ENCODE measurements around the gene ARHGAP24.
"Not testable (repeated sequence)": the region's sequence is repeated elsewhere in the genome, so short reads cannot be mapped to it uniquely, and the experiment has no call there.

Gene ARHGAP24

GRCh38 chr4:85873566-85873965, 398.6 kb downstream of the ARHGAP24 start:
- DNase-seq, result no peak

DNA sequence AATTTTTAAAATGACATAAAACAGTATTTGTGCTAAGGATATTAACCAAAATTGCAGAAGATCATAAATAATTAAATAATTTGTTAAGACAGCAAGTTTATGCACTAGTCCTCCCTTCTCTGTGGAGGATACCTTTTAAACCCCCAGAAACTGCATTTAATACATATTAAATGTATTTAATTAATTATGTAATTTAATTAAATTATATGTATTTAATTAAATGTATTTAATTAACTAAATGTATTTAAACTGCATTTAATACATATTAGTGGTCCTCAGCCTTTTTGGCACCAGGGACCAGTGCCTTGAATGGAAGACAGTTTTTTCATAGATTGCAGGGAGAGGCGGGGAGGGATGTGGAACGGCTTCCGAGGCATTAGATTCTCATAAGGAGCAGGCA, 404.6 kb downstream of the ARHGAP24 start:
- DNase-seq, result no peak

DNA sequence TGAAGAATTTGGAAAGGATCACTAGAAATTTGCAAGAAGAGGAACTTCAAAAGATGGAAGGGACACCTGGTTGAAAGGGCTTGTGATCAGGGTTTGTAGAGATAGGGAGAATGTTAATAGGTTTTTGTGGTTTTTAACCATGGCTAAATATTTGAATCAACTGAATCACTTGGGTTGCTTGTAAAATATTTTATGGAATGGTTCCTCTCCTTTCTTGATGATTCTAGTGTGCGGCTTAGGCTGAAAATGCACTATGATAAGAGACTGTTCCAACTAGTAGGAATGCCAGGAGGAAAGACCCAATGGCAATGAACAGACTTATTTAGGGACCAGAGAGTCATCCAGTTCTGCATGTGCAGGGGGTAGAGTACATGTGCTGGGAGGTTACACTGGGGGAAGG, 408.2 kb downstream of the ARHGAP24 start:
- DNase-seq, result no peak

GRCh38 chr4:85884251-85884650, 409.3 kb downstream of the ARHGAP24 start:
- no peak for DNase-seq

- no peak for DNase-seq
Observed at GRCh38 chr4:85886665-85887064, 411.7 kb downstream of the ARHGAP24 start.

GRCh38 chr4:85889314-85889713, 414.4 kb downstream of the ARHGAP24 start:
- DNase-seq, result no peak

DNA sequence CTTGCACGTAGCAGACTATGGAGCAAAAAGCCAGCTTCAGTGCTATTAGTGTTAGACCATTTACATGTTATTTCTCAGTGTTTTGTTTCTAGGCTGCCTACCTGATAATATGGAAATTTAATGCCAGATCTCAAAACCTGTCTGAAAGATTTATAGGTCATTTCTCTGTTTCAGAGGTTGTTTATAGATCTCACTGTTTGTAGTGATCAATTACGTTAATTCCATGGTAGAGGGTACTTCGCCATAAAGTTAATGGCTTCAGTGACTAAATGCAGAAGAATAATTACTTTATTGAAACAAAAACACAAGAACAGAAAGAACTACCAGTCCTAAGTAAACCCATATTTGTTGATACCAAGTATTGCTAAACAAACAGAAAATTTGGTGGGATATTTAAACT, 420.8 kb downstream of the ARHGAP24 start:
- no peak for DNase-seq

DNA sequence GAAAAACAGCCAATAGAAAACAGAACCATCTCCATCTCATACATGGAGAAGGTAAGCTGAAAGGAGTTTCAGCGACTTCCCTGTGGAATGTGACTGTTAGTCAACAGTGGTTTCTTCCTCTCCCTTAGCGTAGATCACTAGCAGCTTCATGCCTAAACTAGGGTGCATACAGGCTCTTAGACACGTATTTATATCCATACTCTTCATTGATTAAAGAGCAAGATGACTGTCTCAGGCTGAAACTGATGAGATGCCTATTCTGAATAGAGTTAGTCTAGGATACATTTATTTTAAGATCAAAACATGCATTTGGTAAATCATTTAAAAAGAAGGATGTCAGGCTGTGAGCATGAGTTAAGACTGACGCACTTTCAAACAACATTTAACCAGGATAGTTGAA, 423.3 kb downstream of the ARHGAP24 start:
- no peak for DNase-seq

DNA sequence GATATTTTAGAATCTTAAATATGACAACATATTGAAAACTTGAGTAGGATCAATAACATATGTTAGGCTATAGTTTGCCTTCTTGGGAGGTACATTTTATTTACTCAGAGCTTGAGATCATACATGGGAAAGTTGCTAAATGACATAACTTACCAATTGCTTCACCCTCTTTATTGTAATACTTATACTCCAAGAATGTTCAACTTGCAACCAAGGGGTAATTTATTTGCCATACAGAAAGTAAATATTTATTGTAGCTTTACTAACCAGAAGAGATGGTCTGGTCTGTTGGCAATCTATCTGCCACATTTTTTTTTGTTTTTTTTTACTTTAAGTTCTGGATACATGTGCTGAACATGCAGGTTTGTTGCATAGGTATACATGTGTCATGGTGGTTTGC, 426.6 kb downstream of the ARHGAP24 start:
- DNase-seq, result no peak

GRCh38 chr4:85902647-85903046, 427.7 kb downstream of the ARHGAP24 start:
- DNase-seq, result not testable (repeated sequence)

DNA sequence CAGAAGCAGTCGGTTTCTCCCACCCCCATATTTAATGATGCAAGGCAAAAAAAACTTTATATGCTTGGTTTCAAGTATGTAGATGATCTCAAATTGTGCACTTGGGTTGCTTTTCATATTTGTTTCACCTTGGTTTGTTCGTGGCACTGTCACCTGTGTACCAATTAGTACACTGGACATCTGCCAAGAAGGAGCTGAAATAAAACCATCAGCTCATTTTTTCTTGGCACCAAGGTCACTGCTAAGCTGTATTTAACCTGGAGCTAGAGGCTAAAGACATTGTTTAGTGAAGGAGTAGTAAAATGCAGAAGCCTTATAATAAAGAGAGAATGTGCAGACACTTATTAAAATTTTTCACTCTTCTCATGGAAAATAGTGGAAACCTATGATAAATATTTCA, 430.8 kb downstream of the ARHGAP24 start:
- no peak for DNase-seq

DNA sequence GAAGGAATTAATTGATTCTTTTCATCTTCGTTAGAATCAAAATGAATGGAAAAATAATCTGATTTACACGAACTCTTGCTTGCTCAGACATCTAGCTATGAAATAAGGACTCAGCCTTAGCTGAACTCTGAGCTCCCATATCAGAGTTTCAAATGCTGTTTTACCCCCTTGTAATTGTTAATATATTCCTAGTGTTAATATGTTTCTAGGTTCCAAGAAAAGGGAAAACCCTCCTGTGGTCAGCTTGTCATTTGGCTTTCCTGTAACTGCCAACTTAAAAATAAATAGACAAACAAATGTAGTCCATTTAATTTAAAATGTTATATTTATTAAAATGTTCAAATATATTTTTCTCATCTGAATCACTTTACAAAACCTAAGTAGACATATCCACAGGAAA, 432.1 kb downstream of the ARHGAP24 start:
- no peak for DNase-seq

DNA sequence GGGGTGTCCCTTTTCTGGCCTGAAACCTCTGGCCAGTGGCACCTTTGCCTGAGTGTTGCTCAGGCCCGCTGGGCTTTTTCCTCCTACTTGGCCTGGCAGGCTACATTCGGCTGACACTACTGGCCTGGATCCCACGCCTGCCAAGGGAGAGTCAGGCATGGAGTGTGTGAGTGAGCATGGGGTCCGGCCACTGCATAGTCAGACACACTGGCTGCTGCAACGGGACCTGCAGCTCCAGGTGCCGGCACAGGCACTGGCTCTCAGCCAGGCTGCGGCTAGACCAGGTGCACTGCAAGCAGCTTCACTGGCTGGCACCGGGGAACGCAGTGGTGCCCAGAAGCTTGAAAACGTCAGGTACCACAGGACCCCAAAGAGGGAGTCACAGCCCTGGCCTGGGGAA, 434.9 kb downstream of the ARHGAP24 start:
- no peak for DNase-seq

DNA sequence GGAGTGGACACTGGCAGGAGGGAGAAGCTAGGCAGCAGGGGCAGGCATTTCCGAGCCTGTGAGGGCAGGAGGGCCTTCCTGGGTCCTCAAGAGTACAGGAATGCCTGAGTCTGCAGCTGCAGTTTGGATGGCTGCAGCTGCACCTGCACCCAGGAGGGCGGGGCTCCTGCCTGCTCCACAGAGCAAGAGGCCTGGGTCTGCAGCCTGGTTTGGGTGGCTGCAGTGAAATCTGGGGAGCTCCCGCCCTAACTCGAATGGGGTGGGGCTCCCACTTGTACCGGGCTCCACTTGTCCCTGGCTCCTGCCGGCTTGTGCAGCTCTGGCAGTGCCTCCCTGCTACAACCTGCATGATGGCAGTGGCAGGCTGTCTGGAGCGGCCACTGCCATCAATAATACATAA, 436.0 kb downstream of the ARHGAP24 start:
- DNase-seq, result no peak

DNA sequence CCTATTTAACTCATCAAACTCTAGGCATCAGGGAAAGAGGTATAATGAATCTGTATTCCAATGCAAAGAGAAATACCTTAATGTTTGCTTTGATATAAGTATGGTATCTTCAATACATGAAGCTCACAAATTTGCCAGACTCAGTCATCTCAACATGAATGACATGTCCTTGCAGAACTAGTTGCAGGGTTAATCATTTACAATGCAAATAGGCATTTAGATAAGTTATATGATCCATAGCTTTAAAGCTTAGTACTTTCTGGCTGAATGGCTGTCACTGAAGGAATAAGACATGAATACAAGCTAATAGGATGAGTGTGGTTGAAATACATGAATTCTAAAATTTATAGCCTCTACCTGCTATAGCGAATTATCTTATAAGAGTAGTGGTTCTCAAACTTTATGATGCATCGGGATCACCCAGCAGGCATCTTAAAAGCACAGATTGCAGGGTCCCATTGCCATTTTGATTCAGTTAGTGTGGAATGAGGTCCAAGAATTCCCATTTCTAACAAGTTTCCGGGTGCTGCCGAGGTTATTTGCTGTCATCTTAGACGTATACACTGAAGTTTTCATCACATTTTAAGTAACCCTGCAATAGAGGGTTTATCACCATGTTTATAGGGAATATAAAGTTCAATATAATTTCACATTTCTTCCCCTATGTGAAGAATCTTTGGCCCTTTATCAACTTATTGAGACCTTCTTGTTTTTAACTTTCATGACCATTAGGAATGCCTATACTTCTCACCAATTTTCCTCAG, 439.2 kb downstream of the ARHGAP24 start:
- no peak for DNase-seq

GRCh38 chr4:85915570-85915969, 440.6 kb downstream of the ARHGAP24 start:
- DNase-seq, result not testable (repeated sequence)

DNA sequence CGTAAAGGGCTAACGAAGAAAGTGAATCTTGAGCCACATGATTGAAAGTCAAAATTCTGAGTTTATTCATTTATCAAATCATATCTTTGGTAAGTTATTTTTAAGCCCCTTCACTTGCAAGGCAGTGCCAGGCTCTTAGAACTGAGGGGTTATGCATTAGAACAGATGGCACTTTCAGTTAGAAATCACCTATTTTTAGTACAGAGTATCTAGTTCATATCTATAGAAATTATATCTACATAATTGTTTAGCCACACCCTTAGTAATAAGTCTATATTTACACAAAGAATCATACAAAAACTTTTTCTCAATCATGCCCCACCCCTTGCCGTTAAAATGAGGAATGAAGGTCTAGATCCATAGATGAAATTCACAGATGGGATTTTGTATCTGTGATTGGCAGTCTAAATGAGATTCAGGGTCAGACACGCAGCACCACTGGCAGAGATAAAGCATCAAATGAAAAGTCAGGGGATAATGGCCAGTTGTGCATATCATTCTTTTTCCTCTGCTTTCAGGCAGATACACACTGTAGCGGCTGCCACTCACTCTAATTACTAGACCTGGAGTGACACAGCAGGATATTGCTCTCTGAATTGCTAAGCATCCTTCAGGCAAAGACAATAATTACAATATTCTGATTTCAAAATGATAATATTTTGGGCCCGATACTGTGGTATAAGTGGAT, 444.4 kb downstream of the ARHGAP24 start:
- no peak for DNase-seq

DNA sequence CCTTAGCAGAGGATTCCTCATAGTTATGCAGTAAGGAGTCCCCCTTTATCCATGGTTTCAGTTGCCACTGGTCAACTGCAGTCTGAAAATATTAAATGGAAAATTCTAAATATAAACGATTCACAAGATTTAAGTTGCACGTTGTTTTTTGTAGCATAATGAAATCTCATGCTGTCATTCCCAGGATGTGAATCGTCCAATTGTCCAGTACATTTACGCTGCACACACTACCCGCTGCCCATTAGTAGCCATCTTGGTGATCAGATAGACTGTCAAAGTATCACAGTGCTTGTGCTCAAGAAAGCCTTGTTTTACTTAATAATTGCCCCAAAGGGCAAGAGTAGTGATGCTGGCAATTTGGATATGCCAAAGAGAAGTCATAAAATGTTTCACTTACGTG, 450.1 kb downstream of the ARHGAP24 start:
- DNase-seq, result no peak

DNA sequence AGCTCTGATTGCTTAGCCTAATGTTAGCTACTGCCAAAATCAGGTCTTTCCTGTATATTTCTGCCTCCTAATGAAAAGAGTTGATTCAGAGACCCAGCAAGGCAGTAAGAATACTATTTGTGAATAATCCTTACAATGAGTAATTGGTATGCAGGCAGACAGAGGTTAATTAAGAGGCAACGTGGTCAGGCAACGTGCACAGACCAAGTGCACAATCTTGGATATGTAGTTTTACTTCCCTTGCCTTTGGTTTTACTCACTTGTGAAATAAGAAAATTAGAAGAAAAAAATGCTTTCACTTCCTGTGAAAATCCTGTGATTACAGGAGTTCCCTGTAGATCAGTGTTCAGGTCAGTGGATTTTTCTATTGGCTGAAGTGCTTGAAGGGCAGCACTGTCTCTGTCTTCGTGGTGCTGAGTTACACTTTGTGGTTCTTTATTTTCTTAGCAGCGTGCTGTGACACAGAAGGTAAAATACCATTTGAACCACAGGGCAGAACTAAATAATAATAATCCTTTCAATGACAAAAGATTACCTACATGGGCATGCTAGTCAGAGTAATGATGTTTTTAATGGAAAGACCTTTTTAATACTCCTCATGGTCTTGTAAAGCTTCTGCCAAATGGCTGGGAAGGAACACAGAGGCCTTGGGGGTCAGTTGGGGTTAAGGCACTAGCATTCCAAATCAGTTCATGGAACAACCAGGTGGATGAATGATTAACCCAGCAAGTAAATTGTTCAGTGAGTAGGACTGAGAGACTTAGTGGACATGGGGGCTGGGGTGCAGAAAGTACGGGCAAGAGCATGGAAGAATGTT, 454.0 kb downstream of the ARHGAP24 start:
- no peak for DNase-seq

- DNase-seq, result no peak
Observed at GRCh38 chr4:85929961-85930665, 455.2 kb downstream of the ARHGAP24 start.

- DNase-seq, result no peak
Observed at GRCh38 chr4:85932500-85933290, 457.7 kb downstream of the ARHGAP24 start.

DNA sequence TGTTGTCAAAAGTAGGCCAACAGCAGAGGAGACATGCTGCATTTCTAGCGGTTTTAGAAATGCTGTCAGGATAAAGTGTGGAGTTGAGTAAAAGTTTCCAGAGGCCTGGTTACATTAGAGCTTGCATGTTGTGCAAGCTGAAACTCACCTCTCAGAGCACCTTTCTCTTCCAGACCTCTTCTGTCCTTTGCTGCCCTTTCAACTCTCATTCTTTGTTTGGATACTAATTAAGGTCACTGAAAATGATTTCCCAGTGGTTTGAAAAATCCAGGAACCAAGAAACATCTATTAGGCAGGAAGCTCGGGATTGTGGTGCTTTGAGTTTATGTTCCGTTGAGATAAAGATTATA, 458.3 kb downstream of the ARHGAP24 start:
- DNase-seq, result no peak

All from NCI-H1048 (cell line).